Dermis microvascular lymphatic vessel endothelial cell (primary cell): ENCODE data around the gene OR2H2. TPM values are rescaled to one million over a fixed set of nuclear protein-coding genes. Genes with fewer than 3 reads are reported as not detected.

Source experiments
- DNase-seq, 2 donors: peaks; one replicate each; pipeline versions ENCODE4 v3.0.0 to v3.0.0-alpha.2; 2010; ENCODE audit warnings: low read depth in 2 of 2
- total RNA-seq: library from RNA; depleted of rRNA; stranded (reverse); fragments of >200 nt; gene quantifications from 2 replicates; pipeline ENCODE4 v1.2.1, GENCODE V29; 2014

Gene OR2H2
- total RNA-seq, 1 donor from 2014 or later, result not detected

DNA sequence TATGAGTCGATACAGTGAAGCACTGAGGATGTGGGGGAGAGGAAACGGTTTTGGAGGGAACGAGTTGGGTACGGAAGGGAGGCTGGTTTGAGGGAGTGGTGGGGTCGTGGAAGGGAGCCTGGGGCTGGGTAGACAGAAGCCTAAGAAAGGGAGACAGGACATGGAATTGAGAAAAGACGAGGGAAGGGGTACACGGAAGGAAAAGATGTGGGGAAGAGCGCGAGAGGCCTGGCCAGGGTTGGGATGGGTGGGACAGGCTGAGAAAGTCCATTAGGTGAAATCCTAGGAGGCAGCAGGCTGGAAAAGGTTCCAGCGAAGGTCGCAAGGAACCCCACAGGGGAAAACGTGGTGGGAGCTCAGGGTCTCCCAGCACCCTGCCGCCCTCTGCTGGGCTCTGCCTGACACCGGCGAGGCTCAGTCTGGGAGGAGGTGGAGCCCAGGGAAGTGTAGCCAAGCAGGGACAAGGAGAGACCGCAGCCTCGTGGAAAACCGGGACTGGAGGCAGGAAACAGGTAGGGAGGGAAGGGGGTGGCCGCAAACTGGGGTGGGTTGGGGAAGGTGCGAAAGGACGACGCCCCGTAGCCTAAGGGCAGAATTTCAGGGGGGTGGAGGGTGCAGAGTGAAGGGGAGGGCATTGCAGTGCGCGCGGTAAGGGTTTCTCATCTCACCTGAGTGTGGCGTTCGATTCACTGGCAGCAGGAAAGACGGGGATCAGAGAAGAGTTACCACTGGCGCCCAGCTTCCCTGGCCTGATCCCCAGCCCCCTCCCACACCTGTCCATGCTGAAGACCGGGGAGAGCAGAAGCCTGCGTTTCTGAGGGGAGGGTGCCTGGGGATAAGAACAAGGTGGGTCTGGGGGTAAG, 43.7 kb downstream of the OR2H2 start:
- peak; percentile 16 to 76 for DNase-seq

DNA sequence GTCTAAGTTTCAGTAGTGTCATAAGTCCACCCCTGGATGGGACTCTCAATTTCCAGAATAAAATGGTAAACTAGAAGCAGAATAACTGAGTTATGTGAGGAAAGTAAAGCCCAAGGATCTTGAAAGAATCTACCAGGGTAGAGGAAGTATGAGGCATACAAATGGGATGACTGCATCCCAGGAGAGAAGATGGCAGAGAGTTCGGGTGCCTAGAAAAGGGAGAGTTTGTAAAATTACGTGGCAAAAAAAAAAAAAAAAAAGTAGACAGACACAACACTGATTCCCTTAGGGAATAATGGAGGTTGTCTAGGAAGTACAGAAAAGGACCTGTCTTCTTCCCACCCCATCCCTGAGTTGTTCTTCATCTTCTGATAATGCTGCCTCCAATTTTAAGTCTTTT, 44.6 kb downstream of the OR2H2 start:
- no peak for DNase-seq

DNA sequence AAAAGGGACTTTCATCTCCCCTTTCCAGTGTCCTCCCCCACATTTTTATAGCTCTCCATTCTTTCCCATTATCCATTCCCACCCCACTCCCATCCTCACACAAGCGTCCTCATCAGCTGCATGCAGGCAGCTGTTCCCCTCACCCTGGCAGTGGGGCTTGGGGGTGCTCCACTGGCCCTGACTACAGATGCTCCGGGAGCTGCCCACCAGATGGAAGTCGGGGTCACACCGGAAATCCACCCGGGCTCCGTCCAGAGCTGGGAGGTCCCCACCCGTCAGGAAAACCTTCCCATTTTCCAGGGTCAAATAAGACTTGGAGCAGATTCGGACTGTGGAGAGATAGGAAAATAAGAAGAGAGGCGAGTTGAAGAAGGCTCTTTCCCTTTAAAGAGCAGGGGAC, 45.4 kb downstream of the OR2H2 start:
- no peak for DNase-seq

DNA sequence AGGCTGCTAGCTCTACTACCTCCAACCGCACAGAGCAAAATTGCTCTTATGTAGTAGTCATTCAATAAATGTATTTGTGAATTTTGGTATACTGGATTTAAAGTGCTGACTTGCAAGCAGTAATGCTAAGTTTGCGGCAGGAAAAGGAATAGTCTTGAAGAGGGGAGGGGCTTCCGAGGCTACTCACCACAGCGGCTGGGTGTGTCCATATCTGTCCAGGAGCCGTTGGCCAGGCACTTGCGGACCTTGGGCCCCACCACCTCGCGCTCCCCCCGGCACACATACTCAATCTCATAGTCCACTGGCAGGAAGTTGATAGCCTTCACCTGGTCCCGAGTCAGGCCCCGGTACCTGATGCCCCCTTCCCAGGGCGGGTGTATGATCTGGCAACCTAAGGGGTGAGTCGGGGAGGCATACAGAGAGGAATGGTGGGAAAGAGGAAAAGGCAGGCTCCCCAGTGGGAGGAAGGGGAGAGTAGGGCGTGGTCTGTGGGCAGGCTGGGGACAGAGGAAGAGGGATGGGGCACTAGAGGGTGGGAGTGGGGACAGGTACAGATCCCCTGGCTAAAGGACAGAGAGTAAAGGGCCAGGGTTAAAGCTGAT, 46.4 kb downstream of the OR2H2 start:
- no peak for DNase-seq

DNA sequence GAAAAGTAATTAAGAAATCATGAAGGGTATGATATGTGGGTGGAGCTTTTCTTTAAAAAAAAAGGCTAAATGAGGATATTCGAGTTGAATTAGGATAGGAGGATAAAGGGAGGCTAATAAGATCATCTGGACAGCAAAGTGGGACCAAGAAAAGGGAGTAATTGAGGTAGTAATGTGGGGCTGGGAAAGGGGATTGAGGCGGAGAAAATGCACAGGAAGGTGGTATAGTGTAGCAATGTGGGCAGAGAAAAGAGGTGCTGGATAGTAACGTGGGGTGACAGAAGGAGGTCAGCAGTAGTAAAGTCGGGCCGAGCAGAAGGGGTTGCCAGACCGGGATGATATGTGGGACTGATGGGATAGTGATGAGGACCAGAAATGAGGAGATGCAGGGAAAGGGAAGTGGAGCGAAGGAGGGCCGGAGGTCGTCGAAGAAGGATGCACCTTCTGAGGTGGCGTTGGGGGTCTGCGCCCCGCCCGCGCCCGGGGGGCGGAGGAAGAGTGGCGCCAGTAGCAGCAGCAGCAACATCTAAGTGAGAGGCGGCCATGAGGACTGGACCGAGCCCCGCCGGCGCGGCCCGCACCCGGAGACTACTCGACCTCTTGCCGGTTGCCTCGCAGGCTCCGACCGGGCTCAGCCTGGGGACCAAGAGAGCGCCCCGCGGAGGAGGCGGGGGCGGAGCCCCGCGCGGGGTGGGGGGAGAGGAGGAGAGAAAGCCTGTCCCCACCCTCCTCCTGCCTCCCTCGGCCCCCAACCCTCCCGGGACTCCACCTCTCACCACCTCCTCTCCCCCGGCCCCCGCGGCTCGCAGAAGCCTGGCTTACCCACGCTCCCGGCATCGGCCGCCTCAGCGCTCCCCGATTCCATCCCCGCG, 47.2 kb downstream of the OR2H2 start:
- DNase-seq, result peak in 1 of 2 donors; percentile 18

DNA sequence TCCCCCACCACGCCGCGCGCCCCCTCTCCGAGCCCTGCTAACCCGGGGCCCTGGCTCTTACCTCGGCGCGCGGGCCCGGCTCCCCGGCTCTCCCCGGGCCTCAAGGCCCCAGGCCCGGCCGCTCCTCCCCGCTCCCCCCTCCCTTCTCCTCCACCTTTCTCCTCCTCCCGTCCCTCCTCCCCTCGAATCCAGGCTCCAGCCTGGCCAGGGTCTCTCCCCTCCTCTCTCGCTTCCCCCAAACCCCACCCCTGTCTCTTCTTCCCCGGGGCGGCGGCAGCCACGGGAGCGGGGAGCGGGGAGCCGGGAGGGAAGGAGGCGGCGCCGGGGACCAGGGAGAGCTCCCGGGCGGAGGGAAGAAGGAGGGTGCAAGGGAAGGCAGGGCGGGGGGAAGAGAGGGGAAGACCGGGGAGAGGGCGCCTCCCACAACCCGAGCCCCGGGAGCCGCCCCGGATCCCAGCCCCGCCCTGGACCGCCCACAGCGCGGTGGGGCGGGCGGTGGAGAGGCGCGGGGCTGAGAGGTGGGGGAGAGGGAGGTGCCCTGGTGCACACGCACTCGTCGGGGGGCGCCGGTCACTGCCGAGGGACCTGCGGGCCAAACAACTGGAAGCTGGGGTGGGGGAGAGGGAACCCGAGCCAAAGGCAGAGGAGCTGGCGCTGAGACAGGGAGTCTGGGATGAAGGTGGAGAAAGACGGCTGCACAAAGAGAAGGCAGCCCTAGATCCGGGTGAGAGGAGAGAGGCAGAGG, 48.0 kb downstream of the OR2H2 start, which contains the start of gene GABBR1:
GABBR1 (minus strand) TSS at position 395 of the 745 bp plus-strand sequence. CDS start 798 bp downstream, outside the sequence.
- DNase-seq, result peak in 1 of 2 donors; percentile 43

DNA sequence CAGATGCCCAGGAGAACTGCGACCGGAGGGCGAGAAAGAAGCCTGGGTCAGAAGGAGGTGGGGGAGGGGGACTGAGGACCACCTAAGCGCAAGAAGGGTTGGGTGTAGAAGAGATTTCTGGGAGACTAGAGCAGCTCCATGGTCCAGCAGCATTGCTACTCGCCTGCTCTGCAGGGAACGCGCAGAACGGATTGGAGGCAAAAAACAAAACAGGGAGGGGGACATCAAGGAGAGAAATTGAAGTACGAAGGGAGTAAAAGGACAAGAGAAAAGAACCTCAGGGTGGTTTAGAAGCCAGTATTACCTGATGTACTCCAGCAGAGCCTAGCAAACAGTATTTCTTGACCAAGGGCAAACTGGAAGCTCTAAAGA, 48.6 kb downstream of the OR2H2 start:
- DNase-seq, result no peak

DNA sequence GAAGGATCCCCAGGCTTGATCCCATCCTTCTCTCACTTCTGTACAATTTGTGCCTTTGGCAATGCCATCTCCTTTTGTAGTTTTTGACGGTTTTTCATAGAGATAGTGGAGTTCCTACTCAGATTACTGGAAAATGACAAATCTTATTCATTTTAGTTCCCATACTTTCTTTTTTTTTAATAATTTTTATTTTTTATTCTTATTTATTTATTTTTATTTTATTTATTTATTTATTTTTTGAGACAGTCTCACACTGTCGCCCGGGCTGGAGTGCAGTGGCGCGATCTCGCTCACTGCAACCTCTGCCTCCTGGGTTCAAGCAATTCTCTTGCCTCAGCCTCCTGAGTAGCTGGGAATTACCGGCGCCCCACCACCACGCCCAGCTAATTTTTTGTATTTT, 52.3 kb downstream of the OR2H2 start:
- no peak for DNase-seq

Other genes starting within 250 kb of the OR2H2 start
- not detected in 2 replicates for gene OR5V1, start 216.3 kb upstream of the OR2H2 start, total RNA-seq
- gene OR12D3, start 209.8 kb upstream of the OR2H2 start, total RNA-seq, result not detected in 2 replicates
- gene OR12D2, start 189.5 kb upstream of the OR2H2 start, total RNA-seq, result not detected in 2 replicates
- gene OR12D1, start 170.2 kb upstream of the OR2H2 start, total RNA-seq, result not detected in 2 replicates
- not detected in 2 replicates for gene OR10C1, start 145.8 kb upstream of the OR2H2 start, total RNA-seq
- gene OR11A1, start 128.1 kb upstream of the OR2H2 start, total RNA-seq, result not detected in 2 replicates
- gene OR2H1, start 128.0 kb upstream of the OR2H2 start, total RNA-seq, result under 0.01 TPM in 1 of 2 replicates, not detected in the other
- gene MAS1L, start 97.2 kb upstream of the OR2H2 start, total RNA-seq, result not detected in 2 replicates
- gene UBD, start 25.4 kb upstream of the OR2H2 start, total RNA-seq, result 39.0 and 91.9 TPM in 2 replicates
- gene GABBR1, start 48.1 kb downstream of the OR2H2 start, total RNA-seq, result 1.9 and 2.9 TPM in 2 replicates
- gene MOG, start 72.0 kb downstream of the OR2H2 start, total RNA-seq, result not detected in 2 replicates
- gene ZFP57, start 96.0 kb downstream of the OR2H2 start, total RNA-seq, result 0.51 and 0.63 TPM in 2 replicates
- gene HLA-F, start 138.3 kb downstream of the OR2H2 start, total RNA-seq, result 15.0 and 22.3 TPM in 2 replicates
- not detected in 2 replicates for gene HLA-G, start 242.7 kb downstream of the OR2H2 start, total RNA-seq